NCI-H2196 (cell line): ENCODE results near the gene RIT2.

Experiments
- DNase-seq: peaks from one replicate; lab custom pipeline; 2025; ENCODE audit not compliant: unreplicated experiment; lab: John Stamatoyannopoulos, UW

The RIT2 gene

DNA sequence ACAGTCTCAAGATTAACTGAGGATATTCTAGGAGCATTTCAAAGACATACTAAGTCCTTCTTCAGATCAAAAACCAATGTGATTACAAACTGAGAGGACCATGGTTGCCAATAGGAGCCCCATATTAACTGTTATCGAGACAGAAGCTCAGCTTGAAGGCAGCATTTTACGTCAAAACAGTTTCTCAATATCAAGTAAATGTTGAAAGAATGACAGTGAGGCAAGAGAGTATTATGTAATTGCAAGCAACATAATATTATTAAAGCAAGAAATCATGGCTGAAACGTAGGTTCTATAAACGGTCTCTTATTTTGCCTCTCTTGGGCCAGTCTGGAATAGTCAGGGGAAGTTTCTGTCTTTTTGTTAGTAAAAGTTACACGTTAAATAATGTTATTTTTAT is 22.9 kb downstream of the RIT2 start:
- DNase-seq = no peak

DNA sequence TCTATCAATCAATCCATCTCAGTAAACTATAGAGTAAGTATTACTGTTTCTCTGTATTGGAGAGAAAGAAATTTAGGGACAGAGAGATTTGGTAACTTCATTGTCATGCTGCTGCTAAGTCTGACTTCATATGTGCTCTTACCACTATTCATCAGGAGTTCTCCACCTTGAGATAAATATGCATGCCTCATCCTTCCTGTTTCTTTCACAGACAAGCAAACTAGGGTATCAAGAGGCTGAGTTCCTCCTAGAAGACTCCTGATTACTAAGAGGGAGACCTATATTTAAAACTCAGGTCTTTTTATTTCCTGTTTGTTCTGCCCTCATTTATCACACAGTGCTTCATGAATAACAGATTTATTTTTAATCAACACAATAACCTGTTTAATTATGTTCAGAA is 34.1 kb downstream of the RIT2 start:
- DNase-seq = no peak

DNA sequence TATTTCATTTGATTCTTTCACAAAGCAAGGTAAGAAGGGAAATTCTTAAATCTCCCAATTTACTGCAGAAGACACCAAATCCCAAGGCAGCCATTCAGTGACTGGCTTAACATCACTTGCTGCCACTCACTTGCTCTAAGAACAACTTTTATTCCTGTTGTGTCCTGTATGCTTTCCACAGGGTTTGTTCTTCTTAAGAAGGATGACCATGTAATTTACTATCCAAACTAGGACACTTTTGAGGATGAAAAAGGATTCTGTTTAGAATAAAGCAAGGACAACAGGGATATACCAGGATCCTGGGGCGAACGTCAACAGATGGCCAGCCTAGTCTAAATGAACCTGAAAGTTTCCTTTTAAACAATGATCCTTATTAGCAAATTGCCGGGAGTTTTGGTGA is 34.8 kb downstream of the RIT2 start:
- no peak for DNase-seq

DNA sequence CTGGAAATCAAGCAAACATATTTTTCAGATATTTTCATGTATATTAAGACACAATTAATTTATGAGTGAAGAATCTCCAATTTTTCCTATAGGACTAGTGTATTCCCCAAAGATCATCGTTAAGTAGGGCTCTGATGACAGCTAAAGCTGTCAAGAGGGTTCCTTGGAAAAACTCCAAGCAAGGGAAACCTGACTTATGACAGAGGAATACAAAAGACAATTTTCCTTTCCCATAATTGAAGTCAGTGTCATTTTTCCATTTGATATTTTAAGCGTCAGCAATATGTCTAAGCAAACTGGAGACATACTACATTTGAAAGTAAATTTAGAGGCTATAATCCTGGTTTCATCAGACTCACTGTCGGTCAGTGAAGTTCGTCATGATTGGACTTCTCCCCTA is 36.1 kb downstream of the RIT2 start:
- no peak for DNase-seq

DNA sequence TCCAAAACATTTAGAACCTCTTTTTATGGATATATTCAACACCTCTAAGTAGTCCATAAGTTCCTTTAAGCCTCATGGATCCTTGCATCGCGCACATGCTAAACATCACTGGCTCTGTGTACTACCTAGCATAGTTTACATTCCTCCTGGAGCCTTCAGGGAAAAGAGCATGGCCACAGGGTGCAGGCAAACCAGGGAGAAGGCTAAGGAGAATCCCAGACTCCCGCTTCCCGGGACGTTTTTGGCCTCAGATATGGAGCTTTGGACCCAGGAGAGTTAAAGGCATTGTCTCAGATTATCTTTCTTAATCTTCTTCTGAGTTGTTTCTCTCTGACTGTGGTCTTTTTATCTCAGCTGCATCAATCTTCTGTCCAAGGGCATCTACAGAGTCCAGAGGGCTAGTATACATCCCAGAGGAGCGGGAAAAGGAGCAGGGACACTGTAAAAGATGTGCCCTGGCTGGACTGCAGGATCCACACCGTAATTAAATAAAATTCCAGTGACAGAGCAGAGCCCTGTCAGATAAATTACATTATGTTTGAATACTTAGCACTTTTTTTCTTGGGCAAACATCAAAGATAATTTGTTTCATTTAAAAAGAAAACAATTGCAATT is 36.9 kb downstream of the RIT2 start:
- no peak for DNase-seq

DNA sequence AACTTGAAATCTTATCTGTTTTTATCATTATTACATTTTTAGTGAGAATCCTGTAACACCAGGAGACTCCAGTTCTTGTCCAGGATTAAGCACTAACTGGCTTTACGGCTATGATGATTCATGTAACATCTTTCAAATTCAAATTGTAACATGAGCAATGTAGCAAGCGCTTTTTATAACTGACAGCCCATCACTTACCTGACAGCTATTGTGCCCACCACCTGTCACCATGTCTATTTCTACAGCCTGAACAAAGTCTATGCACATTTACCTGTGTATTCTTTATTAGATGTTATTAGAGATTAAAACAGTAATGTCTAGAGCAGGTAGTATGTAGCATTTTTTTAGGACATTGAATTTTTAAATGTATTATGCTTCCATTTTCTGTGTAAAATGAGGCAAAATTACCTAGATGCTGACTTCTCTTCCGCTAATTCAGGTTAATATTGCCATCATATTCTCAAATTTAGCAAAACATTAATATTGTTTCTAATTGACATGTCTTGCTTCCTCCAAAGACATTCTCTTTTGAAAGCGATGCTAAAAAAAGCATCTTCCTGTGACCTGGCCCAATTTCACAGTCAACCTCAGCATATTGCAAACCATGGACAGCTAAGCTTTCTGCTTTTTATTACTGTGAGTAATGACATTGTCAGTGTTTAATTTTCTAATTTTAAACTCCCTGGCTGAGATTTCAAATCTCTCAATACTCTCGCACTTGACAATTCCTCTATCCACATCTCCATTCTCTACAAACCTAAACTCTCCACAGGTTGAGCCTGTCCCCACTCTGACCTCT is 37.8 kb downstream of the RIT2 start:
- DNase-seq = no peak

DNA sequence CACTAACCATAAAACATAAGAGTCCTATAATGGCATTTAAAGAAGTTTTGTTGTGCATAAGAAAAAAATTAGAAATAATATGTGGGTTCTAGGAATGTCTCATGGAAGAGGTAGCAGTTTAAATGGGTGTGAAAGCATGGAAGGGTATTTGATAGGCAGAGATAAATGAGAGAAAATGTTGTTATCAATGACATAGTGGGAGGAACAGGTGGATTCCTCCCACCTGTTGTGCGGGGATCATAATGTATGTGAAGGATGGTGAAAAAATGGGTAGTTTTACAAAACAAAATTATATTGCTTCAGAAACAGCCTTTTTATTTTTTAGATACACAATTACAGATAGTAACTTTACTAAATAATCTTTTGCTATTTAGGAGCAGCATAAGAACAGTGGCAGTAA is 41.7 kb downstream of the RIT2 start:
- no peak for DNase-seq

DNA sequence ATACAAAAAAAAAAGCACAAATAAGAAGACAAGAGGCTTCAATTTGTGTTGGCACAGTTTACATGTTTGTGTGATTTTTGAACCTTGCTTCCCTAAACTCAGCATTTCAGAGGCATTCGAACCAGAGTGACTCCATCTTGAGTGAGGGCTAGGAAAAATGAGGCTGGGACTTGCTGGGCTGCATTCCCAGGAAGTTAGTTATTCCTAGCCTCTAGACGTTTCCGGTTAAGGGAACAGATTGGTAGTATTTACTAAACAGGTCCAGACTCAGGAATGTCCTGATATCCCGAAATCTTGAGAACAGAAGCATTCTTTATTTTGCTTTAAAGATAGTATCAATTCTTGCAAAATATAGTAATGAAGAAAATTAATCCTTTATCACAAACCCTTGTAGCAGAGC is 46.7 kb downstream of the RIT2 start:
- DNase-seq = no peak

DNA sequence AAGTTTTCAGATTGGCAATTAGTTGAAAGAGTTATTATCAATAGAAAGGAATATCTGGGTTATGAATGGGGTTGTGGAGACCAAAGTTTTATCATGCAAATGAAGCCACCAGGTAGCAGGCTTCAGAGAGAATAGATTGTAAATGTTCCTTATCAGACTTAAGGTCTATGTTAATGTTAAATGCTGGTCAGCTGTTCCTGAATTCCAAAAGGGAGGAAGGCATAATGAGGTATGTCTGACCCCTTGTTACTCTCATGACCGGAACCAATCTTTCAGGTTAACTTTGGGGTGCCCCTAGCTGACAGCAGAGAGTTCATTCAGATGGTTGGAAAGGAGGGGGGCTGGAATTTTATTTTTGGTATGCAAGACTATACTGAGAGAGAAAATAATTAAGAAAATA is 47.9 kb downstream of the RIT2 start:
- DNase-seq = no peak

DNA sequence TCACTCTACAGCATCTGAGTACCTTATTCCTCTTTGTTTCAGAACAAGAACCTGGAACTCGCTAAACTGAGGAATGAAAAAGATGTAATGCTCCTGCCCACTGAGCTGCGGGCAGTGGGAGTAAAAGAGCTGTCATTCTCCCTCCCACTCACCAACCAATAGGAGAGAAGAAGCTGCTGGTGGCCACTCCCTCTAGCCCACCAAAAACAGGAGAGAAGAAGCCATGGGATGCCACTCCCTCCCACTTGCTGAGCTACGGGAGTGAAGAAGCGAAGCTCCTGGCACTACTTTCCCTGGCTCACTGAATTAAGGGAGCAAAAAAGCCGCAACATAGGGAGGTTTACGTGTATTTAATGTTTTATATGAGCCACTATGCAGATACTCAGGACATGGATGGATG is 53.7 kb downstream of the RIT2 start:
- DNase-seq = no peak

DNA sequence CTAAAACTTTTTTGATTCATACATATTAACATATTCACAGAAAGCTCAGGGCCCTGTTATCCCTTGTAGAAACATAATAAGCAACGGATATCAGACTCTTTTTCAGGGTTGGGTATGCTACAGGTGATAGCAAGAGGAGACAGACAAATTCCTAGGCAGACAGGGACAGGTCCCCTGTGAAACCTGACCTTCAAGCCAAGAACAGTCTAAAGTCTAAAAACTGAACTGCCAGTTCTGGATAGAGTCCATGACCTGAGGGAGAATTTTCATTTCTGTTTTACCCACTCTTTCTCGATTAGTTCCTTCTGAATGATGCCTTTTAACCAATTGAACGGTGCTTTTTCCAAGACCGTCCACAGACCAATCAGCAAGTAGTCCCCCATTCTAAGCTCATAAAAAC is 54.2 kb downstream of the RIT2 start:
- DNase-seq = no peak

DNA sequence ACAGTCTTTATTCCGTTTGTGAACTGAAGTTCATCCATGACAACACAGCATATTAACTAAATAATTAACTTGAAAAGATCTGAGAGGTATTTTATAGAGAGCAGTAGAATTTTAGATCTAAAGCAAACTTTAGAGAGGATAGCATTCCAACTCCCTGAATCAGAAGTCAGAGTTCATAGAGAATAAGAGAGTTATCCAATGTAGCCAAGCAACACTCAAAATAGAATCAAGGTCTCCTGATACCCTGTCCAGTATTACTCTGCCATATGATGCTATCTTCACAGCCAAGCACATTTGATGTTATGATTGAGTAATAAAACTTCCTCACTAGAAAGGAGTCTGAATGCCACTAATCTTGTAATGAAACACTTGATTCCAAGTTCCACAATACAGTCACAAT is 55.5 kb downstream of the RIT2 start:
- DNase-seq = no peak

DNA sequence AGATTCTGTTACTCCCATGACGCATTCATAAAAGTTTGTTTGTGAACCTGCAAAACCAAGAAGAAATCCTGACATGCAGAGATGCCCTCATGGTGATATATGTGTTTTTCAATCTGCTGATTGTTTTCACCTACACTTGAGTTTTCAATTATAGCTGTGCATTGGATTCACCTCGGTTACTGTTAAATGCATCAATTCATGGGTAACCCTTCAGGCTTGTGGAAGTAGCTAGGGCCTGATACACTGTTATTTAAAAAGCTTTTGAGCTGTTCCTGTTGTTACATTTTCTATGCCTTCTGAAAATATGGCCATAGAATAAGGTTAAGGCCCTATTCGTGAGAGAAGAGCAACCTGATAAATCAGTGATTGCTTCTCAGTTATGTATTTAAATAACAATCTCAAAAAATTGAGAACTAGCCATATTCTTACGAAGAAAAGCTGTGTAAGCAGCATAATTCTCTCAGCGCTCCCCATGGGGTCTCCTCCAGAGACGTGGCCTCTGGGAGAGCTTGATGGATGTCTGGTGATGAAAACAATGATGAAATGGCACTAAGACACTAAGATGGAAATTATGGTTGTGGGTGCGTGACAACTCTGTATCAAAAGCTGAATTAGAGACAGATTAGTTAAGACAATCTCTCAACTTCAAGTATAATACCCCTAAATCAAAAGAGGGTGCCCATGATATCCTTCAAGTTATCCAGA is 60.5 kb downstream of the RIT2 start:
- DNase-seq = no peak

DNA sequence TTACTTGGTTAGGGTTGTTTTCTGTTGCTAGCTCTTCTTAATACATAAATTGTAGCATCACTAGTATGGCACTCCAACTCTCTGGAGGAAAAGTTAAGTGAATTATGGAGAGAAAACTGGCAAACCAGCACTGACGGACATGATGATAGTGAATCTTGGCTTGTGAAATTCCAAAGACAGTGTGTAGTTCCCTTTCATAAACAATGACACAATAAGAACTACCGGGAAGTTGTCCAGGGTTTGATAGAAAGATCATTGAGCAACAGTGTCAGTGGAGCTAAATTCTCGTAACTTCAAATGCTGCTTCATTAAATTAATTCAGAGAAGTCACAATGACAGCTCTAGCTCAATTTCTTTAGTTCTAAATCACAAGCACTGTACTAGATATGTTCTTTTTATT is 66.5 kb downstream of the RIT2 start:
- DNase-seq = no peak

DNA sequence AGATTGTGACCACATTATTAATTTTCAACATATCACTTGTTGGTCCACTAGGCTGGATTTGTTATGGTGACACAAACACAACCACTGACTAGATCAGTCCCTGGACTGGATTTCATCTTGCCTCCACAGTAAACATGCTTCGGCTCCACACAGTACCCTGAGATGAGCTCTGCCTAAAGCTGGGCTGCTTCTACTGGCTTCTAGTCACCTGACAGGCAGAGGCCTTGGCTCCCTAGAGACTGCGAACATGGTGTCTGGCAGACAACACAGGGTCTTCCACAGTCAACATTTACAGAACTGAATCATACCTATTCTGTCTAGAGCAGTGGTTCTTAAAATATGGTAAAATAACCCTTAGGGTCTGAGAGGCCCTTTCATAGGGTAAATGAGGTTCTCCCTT is 69.2 kb downstream of the RIT2 start:
- DNase-seq = no peak

DNA sequence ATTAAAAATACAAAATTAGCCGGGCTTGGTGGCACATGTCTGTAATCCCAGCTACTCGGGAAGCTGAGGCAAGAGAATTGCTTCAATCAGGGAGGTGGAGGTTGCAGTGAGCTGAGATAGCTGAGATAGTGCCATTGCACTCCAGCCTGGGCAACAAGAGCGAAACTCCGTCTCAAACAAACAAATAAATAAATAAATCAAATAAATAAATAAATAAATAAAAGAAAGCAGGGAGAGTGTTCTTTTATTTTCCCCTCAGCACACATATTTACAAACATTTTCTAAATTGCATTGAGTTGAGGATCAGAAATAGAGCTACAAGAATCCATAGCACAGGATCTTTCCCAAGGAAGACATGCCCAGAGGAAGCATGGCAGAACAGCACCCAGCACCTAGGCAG is 71.9 kb downstream of the RIT2 start:
- DNase-seq = no peak

DNA sequence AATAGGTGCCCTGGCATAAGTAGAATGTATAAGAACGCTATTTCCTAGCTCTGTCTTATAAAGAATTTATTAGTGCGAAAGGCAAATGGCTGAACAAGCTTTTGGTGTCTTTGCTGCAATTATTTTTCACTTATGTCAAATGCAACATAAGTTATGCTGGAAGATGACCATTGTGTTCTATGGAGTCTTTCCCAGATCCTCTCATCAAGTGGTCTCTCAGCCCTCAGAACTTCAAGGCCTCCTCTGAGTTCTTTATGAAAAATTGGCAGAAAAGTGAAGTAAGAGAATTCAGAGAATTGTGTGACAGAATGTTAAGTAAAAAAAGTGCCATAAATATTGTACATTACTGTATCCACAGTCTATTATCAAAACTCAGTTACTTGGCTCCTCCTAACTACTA is 75.2 kb downstream of the RIT2 start:
- DNase-seq = no peak

DNA sequence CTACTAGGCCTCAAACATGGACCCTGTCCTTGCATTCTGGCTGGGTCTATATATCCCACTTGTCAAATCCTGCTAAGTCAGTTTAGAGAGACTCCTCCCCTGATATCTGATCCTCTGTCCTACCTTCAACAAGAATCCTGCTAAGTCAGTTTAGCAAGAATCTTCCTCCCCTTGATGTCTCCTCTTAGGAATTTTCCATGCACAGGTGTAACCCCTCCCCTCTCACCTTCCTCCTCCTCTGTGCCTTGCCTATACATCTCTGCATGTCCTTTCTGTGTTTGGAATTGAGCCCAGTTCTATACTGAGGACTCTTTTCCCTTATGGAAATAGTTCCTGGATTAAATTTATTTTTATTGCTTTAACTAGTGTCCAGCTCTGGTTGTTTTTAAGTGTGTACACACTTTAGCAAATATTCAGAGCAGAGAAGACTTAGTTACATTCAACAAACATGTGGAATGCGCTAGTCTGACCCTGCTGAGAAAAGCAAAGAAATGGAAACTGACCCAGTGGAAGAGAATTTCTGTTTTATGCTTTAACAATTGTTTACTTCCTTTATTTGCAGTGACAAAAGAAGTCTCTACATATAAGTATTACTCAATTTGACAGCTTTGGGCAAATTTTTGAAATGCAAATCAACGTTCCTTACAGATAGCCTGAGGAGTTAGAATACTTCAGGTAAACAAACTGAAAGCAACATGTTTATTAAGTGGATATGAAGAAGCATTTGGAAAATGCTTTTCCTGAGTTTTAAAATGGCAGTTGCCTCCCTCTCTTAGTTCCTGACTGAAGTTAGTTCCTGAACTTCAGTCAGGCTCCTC is 80.6 kb downstream of the RIT2 start:
- no peak for DNase-seq

DNA sequence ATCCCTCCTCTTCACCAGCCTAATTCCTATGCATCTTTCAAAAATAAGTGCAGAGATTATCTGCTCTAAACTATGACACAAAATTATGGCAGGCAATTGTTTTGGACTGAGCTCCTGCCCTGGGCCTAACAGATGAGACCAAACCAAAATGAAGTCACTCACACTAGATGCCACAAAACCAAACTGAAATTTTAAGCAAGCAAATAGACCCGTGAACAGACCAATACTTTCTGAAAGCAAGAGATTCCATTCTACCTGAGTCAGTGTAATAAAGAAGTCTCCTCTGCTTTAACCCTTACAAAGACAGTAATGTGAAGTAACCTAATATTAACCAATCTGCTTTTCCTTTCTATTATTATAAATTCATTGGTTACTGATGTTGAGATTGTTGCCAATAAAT is 84.3 kb downstream of the RIT2 start:
- no peak for DNase-seq

DNA sequence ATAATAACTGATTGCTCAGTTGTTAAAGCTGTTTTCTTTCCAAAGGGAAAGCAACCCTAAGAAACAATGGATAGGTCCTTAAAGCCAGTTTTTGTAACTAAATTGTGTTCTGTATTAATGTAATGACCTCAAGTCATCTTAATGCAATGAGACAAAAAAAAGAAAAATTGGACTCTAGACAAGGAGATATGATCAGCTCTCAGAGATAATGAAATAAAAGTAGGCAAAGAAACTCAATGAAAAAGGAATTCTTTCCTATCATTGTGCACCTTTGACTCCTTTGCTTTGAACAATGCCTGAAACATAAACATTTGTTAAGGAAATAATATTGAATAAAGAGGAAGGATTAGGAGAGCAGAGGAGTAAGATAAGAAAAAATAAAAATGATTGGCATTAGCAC is 86.1 kb downstream of the RIT2 start:
- no peak for DNase-seq

DNA sequence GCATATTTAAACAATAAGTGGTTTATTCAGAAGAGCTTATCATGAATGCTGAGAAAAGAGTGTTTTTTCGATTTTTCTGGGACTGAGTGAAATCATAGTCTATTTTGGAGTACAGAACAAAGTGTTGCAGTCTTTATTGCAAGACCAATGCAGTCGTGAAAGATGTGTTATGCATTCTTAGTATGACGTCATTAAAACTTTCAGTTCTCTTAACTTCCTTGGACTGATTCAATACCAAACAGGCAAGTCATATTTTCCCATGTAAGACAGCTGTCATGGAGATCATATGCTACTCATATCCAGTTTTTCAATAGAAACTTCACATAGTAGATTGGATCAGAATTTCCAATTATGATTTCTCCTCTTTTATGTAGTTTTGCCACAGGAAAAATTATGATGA is 92.6 kb downstream of the RIT2 start:
- DNase-seq = no peak

DNA sequence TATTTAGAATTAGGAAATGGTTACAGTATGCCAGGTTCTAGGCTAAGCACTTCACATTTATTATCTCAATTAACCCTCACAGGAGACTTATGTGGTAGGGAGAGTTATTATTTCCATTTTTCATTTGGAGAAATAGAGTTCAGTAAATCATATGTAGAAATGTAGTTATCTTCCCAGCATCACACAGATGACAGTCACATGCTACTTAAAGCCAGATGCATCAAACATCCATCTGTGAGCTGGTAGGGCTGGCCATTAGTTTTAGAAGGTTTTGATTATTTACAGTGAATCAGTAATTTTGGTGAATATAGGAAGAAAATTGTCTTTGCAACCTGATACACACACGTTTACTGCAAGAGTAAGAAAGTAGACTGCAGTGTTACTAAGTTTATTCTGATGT is 97.9 kb downstream of the RIT2 start:
- DNase-seq = no peak
